K562 (cell line): ENCODE results near the gene PSD2. TPM values are rescaled to one million over a fixed set of nuclear protein-coding genes. Genes with fewer than 3 reads are reported as not detected.

Experiments used
- ATAC-seq: fragments of 200-7000 bp; cut with Tn5 transposase; 3 replicates; pipeline ENCODE4 v1.9.1; 2020; ENCODE audit warnings: moderate library complexity
- BruUV-seq: library from RNA; stranded (reverse); fragments of 400-500 nt; replicated peaks from 2 replicates; lab custom pipeline; 2021; lab: Mats Ljungman, UMichigan
- CTCF ChIA-PET: fragments of 300-600 bp; formaldehyde crosslinking; extraction: SDS; loops from one replicate; lab custom pipeline; 2021; ENCODE audit warnings: low intra/inter-chr PET ratio; lab: Yijun Ruan, JAX
- POLR2A ChIA-PET: fragments of 300-600, 350-650 bp; sonication (Branson Sonifier 250); formaldehyde crosslinking; extraction: SDS; loops from one replicate; lab custom pipeline; 2021; ENCODE audit warnings: antibody characterized with exemption, inconsistent platforms; lab: Yijun Ruan, JAX
- DNase-seq, 4 experiments: peaks; one replicate each; pipeline versions ENCODE4 v3.0.0 to v3.0.0-alpha.2; 2011 to 2018; ENCODE audit warnings: low spot score in 3 of 4, mixed read lengths in 3 of 4; ENCODE audit errors: extremely low read depth in 1 of 4
- FAIRE-seq: peaks from 2 replicates; lab custom pipeline; 2011; peaks lifted over from hg19 to GRCh38; lab: Jason Lieb, UNC
- H2AFZ ChIP-seq: 2 replicates; pipeline ENCODE4 v1.6.0; 2011; ENCODE audit warnings: low read depth, low read length, control low read depth, inconsistent platforms
- H3K27ac ChIP-seq: fragments of 200-600 bp; 3 replicates; pipeline ENCODE4 v1.8.0; 2011; ENCODE audit warnings: low read depth, mild to moderate bottlenecking, control low read depth, inconsistent platforms, low read length, moderate library complexity, mixed read lengths; ENCODE audit errors: extremely low read depth
- H3K27me3 ChIP-seq, 2 experiments: fragments of 300-600 bp in 1 of 2; 2 replicates in 1 of 2; 3 replicates in 1 of 2; pipeline versions ENCODE4 v1.6.0 to v1.8.0; 2011; ENCODE audit warnings: inconsistent platforms in 2 of 2, low read length in 2 of 2, mild to moderate bottlenecking in 1 of 2, mixed read lengths in 1 of 2, moderate library complexity in 1 of 2; ENCODE audit not compliant: control insufficient read depth in 2 of 2, insufficient read depth in 2 of 2
- H3K36me3 ChIP-seq: fragments of 300-600 bp; 3 replicates; pipeline ENCODE4 v1.8.0; 2011; ENCODE audit warnings: mild to moderate bottlenecking, low read length, inconsistent platforms; ENCODE audit not compliant: control insufficient read depth, insufficient read depth
- H3K4me1 ChIP-seq, 2 experiments: fragments of 200-600 bp in 1 of 2; replicated peaks in 1 of 2; 2 replicates in 1 of 2; 3 replicates in 1 of 2; pipeline versions ENCODE4 v1.5.1 to v1.8.0; 2011; ENCODE audit warnings: inconsistent platforms in 2 of 2, low read length in 2 of 2, mild to moderate bottlenecking in 1 of 2, mixed read lengths in 1 of 2, moderate library complexity in 1 of 2; ENCODE audit not compliant: control insufficient read depth in 2 of 2, insufficient read depth in 2 of 2
- H3K4me2 ChIP-seq: 2 replicates; pipeline ENCODE4 v1.6.1; 2011; ENCODE audit warnings: low read length, control low read depth, inconsistent platforms, mixed read lengths; ENCODE audit not compliant: insufficient read depth
- H3K4me3 ChIP-seq: fragments of 200-600 bp; sonication (generic), shearing (Covaris generic); 2 replicates; pipeline ENCODE4 v1.5.1; 2016; ENCODE audit warnings: control low read depth, inconsistent platforms
- H3K79me2 ChIP-seq: fragments of 200-600 bp; 3 replicates; pipeline ENCODE4 v1.8.0; 2011; ENCODE audit warnings: low read length, inconsistent platforms; ENCODE audit not compliant: control insufficient read depth, insufficient read depth
- H3K9ac ChIP-seq, 2 experiments: 2 replicates each; pipeline versions ENCODE4 v1.6.0 to v1.6.1; 2011; ENCODE audit warnings: low read depth in 2 of 2, low read length in 2 of 2, control low read depth in 1 of 2, inconsistent platforms in 1 of 2, mild to moderate bottlenecking in 1 of 2, mixed read lengths in 1 of 2; ENCODE audit not compliant: insufficient read depth in 1 of 2
- H3K9me1 ChIP-seq: one replicate; pipeline ENCODE4 v1.6.0; 2011; ENCODE audit warnings: inconsistent platforms, mild to moderate bottlenecking, low read length, moderate library complexity; ENCODE audit not compliant: control insufficient read depth, insufficient read depth
- H3K9me3 ChIP-seq: replicated peaks from 2 replicates; pipeline ENCODE4 v1.5.1; 2011; ENCODE audit warnings: low read depth, low read length, inconsistent platforms; ENCODE audit not compliant: control insufficient read depth, insufficient read depth
- H4K20me1 ChIP-seq: replicated peaks from 2 replicates; pipeline ENCODE4 v1.6.1; 2011; ENCODE audit warnings: low read length, inconsistent platforms, mixed read lengths; ENCODE audit not compliant: control insufficient read depth, insufficient read depth
- ARHGAP35 ChIP-seq: fragments of 450-650 bp; IDR thresholded peaks from 2 replicates; pipeline ENCODE4 v1.6.1; 2018; ENCODE audit not compliant: partially characterized antibody
- CBX2 ChIP-seq: fragments of 200-600 bp; sonication (generic); IDR thresholded peaks from one replicate; pipeline ENCODE4 v1.6.1; 2012; ENCODE audit warnings: mild to moderate bottlenecking, low read length, inconsistent platforms; ENCODE audit not compliant: insufficient read depth, poor library complexity, severe bottlenecking
- ETV6 ChIP-seq, 3 experiments: fragments of 150-350 bp in 1 of 3; sonication (generic) in 1 of 3; formaldehyde crosslinking in 1 of 3; IDR thresholded peaks; 2 replicates each; pipeline versions ENCODE4 v1.6.1 to v1.8.0; 2014 to 2022; ENCODE audit warnings: borderline replicate concordance in 2 of 3, low read depth in 2 of 3, antibody characterized with exemption in 1 of 3, low read length in 1 of 3, mild to moderate bottlenecking in 1 of 3, missing genetic modification reagents in 1 of 3
- HDAC1 ChIP-seq, 2 experiments: fragments of 450-650 bp; IDR thresholded peaks; 2 replicates each; pipeline ENCODE4 v1.6.1; 2016 to 2017; ENCODE audit warnings: inconsistent platforms in 1 of 2, mild to moderate bottlenecking in 1 of 2, moderate library complexity in 1 of 2
- IFI16 ChIP-seq: fragments of 250-450 bp; sonication (Bioruptor Pico); IDR thresholded peaks from 2 replicates; pipeline ENCODE4 v2.1.2; 2022; ENCODE audit warnings: mild to moderate bottlenecking, inconsistent platforms
- KAT2B ChIP-seq: IDR thresholded peaks from one replicate; pipeline ENCODE4 v1.6.1; 2012; ENCODE audit warnings: low read depth, mild to moderate bottlenecking, control low read depth, inconsistent platforms, low read length, moderate library complexity
- NFYB ChIP-seq: IDR thresholded peaks from 2 replicates; pipeline ENCODE4 v1.6.1; 2011; ENCODE audit warnings: mild to moderate bottlenecking, moderate library complexity; ENCODE audit not compliant: insufficient read length; ENCODE audit errors: extremely low read depth
- NR2C1 ChIP-seq, 2 experiments: fragments of 450-650 bp; IDR thresholded peaks; 2 replicates each; pipeline ENCODE4 v1.6.1; 2017; ENCODE audit warnings: mild to moderate bottlenecking in 2 of 2, antibody characterized with exemption in 1 of 2, inconsistent platforms in 1 of 2, missing compliant biosample characterization in 1 of 2, missing genetic modification characterization in 1 of 2
- NR3C1 ChIP-seq: sonication (generic); formaldehyde crosslinking; IDR thresholded peaks from 2 replicates; pipeline ENCODE4 v1.8.1; 2022; ENCODE audit warnings: missing genetic modification reagents
- RBFOX2 ChIP-seq: fragments of 200-400 bp; formaldehyde crosslinking; IDR thresholded peaks from 2 replicates; pipeline ENCODE4 v1.6.1; 2017; ENCODE audit warnings: low read depth, mild to moderate bottlenecking, low read length, moderate library complexity
- RBM25 ChIP-seq: fragments of 200-400 bp; formaldehyde crosslinking; IDR thresholded peaks from 2 replicates; pipeline ENCODE4 v1.6.1; 2018; ENCODE audit warnings: low read length, low read depth, moderate library complexity; ENCODE audit not compliant: severe bottlenecking
- RUNX1 ChIP-seq: sonication (generic); IDR thresholded peaks from 2 replicates; pipeline ENCODE4 v1.6.1; 2016; ENCODE audit warnings: antibody characterized with exemption, low read depth
- SMAD1 ChIP-seq: fragments of 150-350 bp; IDR thresholded peaks from 2 replicates; pipeline ENCODE4 v1.6.1; 2014; ENCODE audit warnings: low read length, low read depth; ENCODE audit not compliant: partially characterized antibody
- SPI1 ChIP-seq: IDR thresholded peaks from 2 replicates; pipeline ENCODE4 v1.6.1; 2011; ENCODE audit warnings: low read depth, low read length, control low read depth, borderline replicate concordance
- TCFL5 ChIP-seq: fragments of 250-450 bp; sonication (Bioruptor Pico); conservative IDR thresholded peaks from 2 replicates; pipeline ENCODE4 v1.6.1; 2021; ENCODE audit warnings: mild to moderate bottlenecking, moderate library complexity, matching md5 sums
- ZBTB34 ChIP-seq: fragments of 250-450 bp; sonication (Bioruptor Pico); IDR thresholded peaks from 2 replicates; pipeline ENCODE4 v1.8.0; 2021; ENCODE audit warnings: mild to moderate bottlenecking, moderate library complexity
- WGBS: fragments of 100-300 bp; shearing (Covaris generic); methylation state at CpG from one replicate; pipeline ENCODE4 v1.1.6; 2016; ENCODE audit warnings: low coverage, mixed read lengths; ENCODE audit not compliant: insufficient coverage; ENCODE audit errors: missing lambda C conversion rate; 5-methylcytosine and 5-hydroxymethylcytosine counted together
- in situ Hi-C: fragments of 300-500 bp; cut with MboI; formaldehyde crosslinking; loops from 4 replicates; pipeline ENCODE4 v1.15.0; 2018; ENCODE audit warnings: inconsistent platforms, mixed read lengths
- intact Hi-C: fragments of 100-400 bp; cut with micrococcal nuclease; formaldehyde crosslinking; loops from 2 replicates; pipeline ENCODE4 v1.14.2; 2022
- polyA plus RNA-seq, 8 experiments: library from polyadenylated mRNA; depleted of rRNA in 4 of 8; stranded (reverse) in 5 of 8; unstranded in 3 of 8; fragments of >200 nt; fragmentation: Nextera tagmentation in 2 of 8; fragmentation: Illumina TruSeq in 1 of 8; extraction: Ambion mirVana in 2 of 8; extraction: Trizol in 1 of 8; gene quantifications; 2 replicates each; pipeline versions ENCODE4 v1.2.1 to v1.2.3, GENCODE V29; 2011 to 2014; ENCODE audit warnings: inconsistent platforms in 1 of 8, missing spikeins in 1 of 8
- total RNA-seq, 7 experiments: library from RNA; depleted of rRNA in 6 of 7; stranded (reverse); fragments of >200 nt in 6 of 7; fragmentation: Illumina TruSeq in 2 of 7; extraction: Trizol in 2 of 7; gene quantifications; 2 replicates each; pipeline versions ENCODE4 v1.2.1 to v1.2.3, GENCODE V29; 2011 to 2021; ENCODE audit warnings: low replicate concordance in 1 of 7

The PSD2 gene
- total and polyA plus RNA-seq, 9 of the 15 experiments (the other 6 are each of a cell fraction or from before 2014, with no cell fraction given), result 0.01 to 0.09 (median 0.04) TPM; not detected in 4

GRCh38 chr5:139761057-139761450 is 34.6 kb upstream of the PSD2 start (continued):
- TF ChIP-seq RBM25, result peak; percentile 97
- peak in 1 of 2 experiments; percentile 26; a peak in 1 of 4 replicates for TF ChIP-seq HDAC1 (IDR thresholded peaks at IDR 0.05)
- no peak for TF ChIP-seq ETV6 (IDR thresholded peaks at IDR 0.05; ENCODE audit: borderline replicate concordance in 1 of 2, low read depth in 2 of 2, low read length in 1 of 2)
- peak; percentile 61; the same call in 1 of the 2 replicates for TF ChIP-seq ETV6 (CRISPR knock-in tag; IDR thresholded peaks at IDR 0.05; ENCODE audit: borderline replicate concordance)
- no peak for TF ChIP-seq TCFL5 (CRISPR knock-in tag)
- no peak for TF ChIP-seq KAT2B
- TF ChIP-seq NR2C1 (IDR thresholded peaks at IDR 0.05), result no peak
- no peak for TF ChIP-seq NR2C1 (tag; IDR thresholded peaks at IDR 0.05)

GRCh38 chr5:139761501-139761900 is 34.1 kb upstream of the PSD2 start:
- FAIRE-seq (peak; percentile 72), ATAC-seq (no peak), DNase-seq (no peak)
- Histone ChIP-seq H2AFZ (peak overlapping the region; percentile 52; the same call in 1 of the 2 replicates), H4K20me1 (0 out of 2 replicates have a peak, but pooled peaks cover 2% of the 10 kb centered on the region), H3K79me2 (no peaks in the 10 kb centered on the region), H3K4me3 (no peak overlapping the region), H3K4me2 (no peak overlapping the region), H3K36me3 (no peaks in the 10 kb centered on the region), H3K27ac (no peak overlapping the region), H3K9ac (peak overlapping the region in 1 of 2 experiments; percentile 39; a peak in 1 of 4 replicates), H3K9me3 (no peaks in the 10 kb centered on the region), H3K4me1 (peaks cover 2 to 29% of the 10 kb centered on the region in 2 experiments; a peak in 3 of 5 replicates), H3K27me3 (peaks cover 0 to 1% of the 10 kb centered on the region in 2 experiments; a peak in 2 of 5 replicates), H3K9me1 (no peaks in the 10 kb centered on the region)
- WGBS, result 23% methylated on average over 4 of the region's 4 CpGs
- in situ Hi-C loops, result loop anchor here (5.0 to 10.0 kb wide), 2 partner anchors 129 to 347 kb away; no protein-coding TSS in a partner anchor
- intact Hi-C loops, result loop anchor here (10.0 kb wide), 1 partner anchor 337 kb away; no protein-coding TSS in a partner anchor
- CTCF ChIA-PET, result no interaction called here
- POLR2A ChIA-PET, result interaction anchor here (1.1 kb wide), 1 partner anchor 130 kb away, joined by 4 read pairs; no protein-coding TSS in a partner anchor
- BruUV-seq, result no TSS peak
- TF ChIP-seq ARHGAP35 (no peak), RBFOX2 (no peak), SPI1 (no peak), NR3C1 (CRISPR knock-in tag) (no peak), IFI16 (CRISPR knock-in tag) (no peak), SMAD1 (no peak), CBX2 (no peak), ZBTB34 (CRISPR knock-in tag) (no peak), RUNX1 (no peak), NFYB (no peak)
